Neural progenitor cell (in vitro differentiated cells): Measurements from ENCODE around the gene ZSCAN21.

Source experiments
- CTCF ChIP-seq: fragments of 200-600 bp; sonication (generic); IDR thresholded peaks from 2 replicates; pipeline ENCODE4 v1.5.1; 2017; ENCODE audit warnings: antibody characterized with exemption, mild to moderate bottlenecking
- EZH2 ChIP-seq: fragments of 200-600 bp; sonication (generic); IDR thresholded peaks from 2 replicates; pipeline ENCODE4 v1.6.1; 2017; ENCODE audit warnings: antibody characterized with exemption, mild to moderate bottlenecking, moderate library complexity
- EZH2phosphoT487 ChIP-seq: fragments of 200-600 bp; sonication (generic); IDR thresholded peaks from 2 replicates; pipeline ENCODE4 v1.6.1; 2017; ENCODE audit warnings: antibody characterized with exemption

GRCh38 chr7:100095704-100096103 is 46.1 kb downstream of the ZSCAN21 start:
- TF ChIP-seq CTCF (no peak), EZH2 (no peak), EZH2phosphoT487 (no peak)
